MM.1S (cell line): Measurements from ENCODE around the gene PPP1R3G.

Source experiments
- DNase-seq: peaks from one replicate; pipeline ENCODE4 v3.0.0-alpha.2; 2015
- H2AFZ ChIP-seq: fragments of 300-600 bp; sonication (generic); 2 replicates; pipeline ENCODE4 v1.6.0; 2016; ENCODE audit warnings: antibody characterized with exemption, low read length
- H3F3A ChIP-seq: fragments of 300-600 bp; sonication (generic); 2 replicates; pipeline ENCODE4 v1.6.1; 2016; ENCODE audit warnings: mild to moderate bottlenecking, antibody characterized with exemption, low read length, moderate library complexity, mixed read lengths; ENCODE audit not compliant: insufficient read depth
- H3K27ac ChIP-seq: fragments of 300-600 bp; sonication (generic); 2 replicates; pipeline ENCODE4 v1.5.1; 2016; ENCODE audit warnings: mild to moderate bottlenecking, low read length
- H3K27me3 ChIP-seq: fragments of 300-600 bp; sonication (generic); replicated peaks from 2 replicates; pipeline ENCODE4 v1.6.0; 2016; ENCODE audit warnings: low read length; ENCODE audit not compliant: insufficient read depth
- H3K36me3 ChIP-seq: fragments of 300-600 bp; sonication (generic); replicated peaks from 2 replicates; pipeline ENCODE4 v1.6.1; 2016; ENCODE audit warnings: mild to moderate bottlenecking, low read length, mixed read lengths; ENCODE audit not compliant: insufficient read depth
- H3K4me1 ChIP-seq: fragments of 300-600 bp; sonication (generic); 2 replicates; pipeline ENCODE4 v1.6.1; 2016; ENCODE audit warnings: low read length, mixed read lengths
- H3K4me2 ChIP-seq: fragments of 300-600 bp; sonication (generic); 2 replicates; pipeline ENCODE4 v1.6.0; 2016; ENCODE audit warnings: low read depth, low read length
- H3K4me3 ChIP-seq: fragments of 300-600 bp; sonication (generic); 2 replicates; pipeline ENCODE4 v1.5.1; 2016; ENCODE audit warnings: low read length, mixed read lengths
- H3K79me2 ChIP-seq: fragments of 300-600 bp; sonication (generic); 2 replicates; pipeline ENCODE4 v1.6.1; 2016; ENCODE audit warnings: mixed run types, low read length, mixed read lengths
- H3K9ac ChIP-seq: fragments of 300-600 bp; sonication (generic); 2 replicates; pipeline ENCODE4 v1.6.1; 2016; ENCODE audit warnings: low read length, mixed read lengths
- H3K9me2 ChIP-seq: fragments of 300-600 bp; sonication (generic); replicated peaks from 2 replicates; pipeline ENCODE4 v1.6.1; 2016; ENCODE audit warnings: mild to moderate bottlenecking, low read length, mixed read lengths; ENCODE audit not compliant: insufficient read depth
- H3K9me3 ChIP-seq: fragments of 300-600 bp; sonication (generic); replicated peaks from 2 replicates; pipeline ENCODE4 v1.6.1; 2016; ENCODE audit warnings: mild to moderate bottlenecking, low read length, mixed read lengths; ENCODE audit not compliant: insufficient read depth
- H4K20me1 ChIP-seq: fragments of 300-600 bp; sonication (generic); 2 replicates; pipeline ENCODE4 v1.6.1; 2016; ENCODE audit warnings: mild to moderate bottlenecking, low read length, moderate library complexity, mixed read lengths; ENCODE audit not compliant: insufficient read depth
- EZH2 ChIP-seq: fragments of 300-600 bp; sonication (generic); optimal IDR thresholded peaks from 2 replicates; pipeline ENCODE3; 2017; ENCODE audit warnings: low read depth, mild to moderate bottlenecking, antibody characterized with exemption, low read length, mixed read lengths
- EZH2phosphoT487 ChIP-seq: fragments of 300-600 bp; sonication (generic); IDR thresholded peaks from 2 replicates; pipeline ENCODE4 v1.6.1; 2018; ENCODE audit warnings: antibody characterized with exemption, low read length
- TF ChIP-seq, protein P1 (sequence below): fragments of 300-600 bp; sonication (generic); IDR thresholded peaks from 2 replicates; pipeline ENCODE4 v1.5.1; 2016; ENCODE audit warnings: antibody characterized with exemption, low read length, mixed read lengths

The PPP1R3G gene

DNA sequence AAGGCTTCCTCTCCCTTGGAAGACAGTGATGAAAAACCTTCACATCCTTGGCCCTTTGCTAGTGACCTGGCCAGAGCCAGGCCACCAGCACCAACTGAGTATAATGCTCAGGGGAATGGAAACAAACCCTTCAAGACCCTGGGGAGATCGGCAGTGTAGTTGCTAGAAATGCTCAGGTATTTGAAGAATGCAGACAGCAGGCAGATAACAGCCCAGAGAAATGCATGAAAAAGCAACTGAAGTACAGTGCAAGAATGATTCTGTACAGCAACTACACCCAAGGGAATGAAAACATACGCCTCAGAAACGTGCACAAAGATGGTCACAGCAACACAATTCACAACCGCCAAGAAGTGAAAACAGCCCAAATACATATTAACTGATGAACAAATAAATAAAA, 41.1 kb downstream of the PPP1R3G start:
- Histone ChIP-seq H3K27me3 (no peaks in the 10 kb centered on the region), H3K9ac (no peak overlapping the region), H3K4me2 (no peak overlapping the region), H4K20me1 (no peaks in the 10 kb centered on the region), H2AFZ (no peak overlapping the region), H3K27ac (no peak overlapping the region), H3K79me2 (no peaks in the 10 kb centered on the region), H3K36me3 (no peaks in the 10 kb centered on the region), H3K9me3 (no peaks in the 10 kb centered on the region), H3F3A (no peaks in the 10 kb centered on the region), H3K4me3 (no peak overlapping the region), H3K4me1 (no peaks in the 10 kb centered on the region), H3K9me2 (no peaks in the 10 kb centered on the region)
- no peak for DNase-seq
- TF ChIP-seq EZH2phosphoT487 = no peak
- TF ChIP-seq, protein P1, sequence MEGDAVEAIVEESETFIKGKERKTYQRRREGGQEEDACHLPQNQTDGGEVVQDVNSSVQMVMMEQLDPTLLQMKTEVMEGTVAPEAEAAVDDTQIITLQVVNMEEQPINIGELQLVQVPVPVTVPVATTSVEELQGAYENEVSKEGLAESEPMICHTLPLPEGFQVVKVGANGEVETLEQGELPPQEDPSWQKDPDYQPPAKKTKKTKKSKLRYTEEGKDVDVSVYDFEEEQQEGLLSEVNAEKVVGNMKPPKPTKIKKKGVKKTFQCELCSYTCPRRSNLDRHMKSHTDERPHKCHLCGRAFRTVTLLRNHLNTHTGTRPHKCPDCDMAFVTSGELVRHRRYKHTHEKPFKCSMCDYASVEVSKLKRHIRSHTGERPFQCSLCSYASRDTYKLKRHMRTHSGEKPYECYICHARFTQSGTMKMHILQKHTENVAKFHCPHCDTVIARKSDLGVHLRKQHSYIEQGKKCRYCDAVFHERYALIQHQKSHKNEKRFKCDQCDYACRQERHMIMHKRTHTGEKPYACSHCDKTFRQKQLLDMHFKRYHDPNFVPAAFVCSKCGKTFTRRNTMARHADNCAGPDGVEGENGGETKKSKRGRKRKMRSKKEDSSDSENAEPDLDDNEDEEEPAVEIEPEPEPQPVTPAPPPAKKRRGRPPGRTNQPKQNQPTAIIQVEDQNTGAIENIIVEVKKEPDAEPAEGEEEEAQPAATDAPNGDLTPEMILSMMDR = no peak
- no peak for TF ChIP-seq EZH2

DNA sequence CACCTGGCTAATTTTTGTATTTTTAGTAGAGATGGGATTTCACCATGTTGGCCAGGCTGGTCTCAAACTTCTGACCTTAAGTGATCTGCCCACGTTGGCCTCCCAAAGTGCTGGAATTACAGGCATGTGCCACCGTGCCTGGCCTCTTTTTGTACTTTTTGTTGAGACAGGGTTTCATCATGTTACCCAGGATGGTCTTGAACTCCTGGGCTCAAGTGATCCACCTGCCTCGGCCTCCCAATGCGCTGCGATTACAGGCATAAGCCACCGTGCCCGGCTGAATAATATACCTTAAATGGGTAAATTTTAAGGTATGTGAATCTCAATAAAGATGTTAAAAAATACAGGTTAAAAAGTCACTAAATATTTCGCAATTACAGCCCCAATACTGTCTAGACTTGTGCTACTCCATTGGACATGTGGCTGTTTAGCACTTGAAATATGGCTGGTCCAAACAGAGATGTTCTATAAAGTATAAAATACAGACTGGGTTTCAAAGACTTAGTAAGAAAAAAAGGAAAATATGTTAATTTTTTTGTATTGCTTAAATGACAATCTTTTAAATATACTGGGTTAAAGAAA, 42.1 kb downstream of the PPP1R3G start:
- no peak for DNase-seq
- Histone ChIP-seq H2AFZ (no peak overlapping the region), H4K20me1 (no peaks in the 10 kb centered on the region), H3K9me3 (no peaks in the 10 kb centered on the region), H3K9ac (no peak overlapping the region), H3K79me2 (no peaks in the 10 kb centered on the region), H3K27me3 (no peaks in the 10 kb centered on the region), H3K36me3 (no peaks in the 10 kb centered on the region), H3K4me1 (no peaks in the 10 kb centered on the region), H3K9me2 (no peaks in the 10 kb centered on the region), H3K4me3 (no peak overlapping the region), H3K27ac (no peak overlapping the region), H3K4me2 (no peak overlapping the region), H3F3A (no peaks in the 10 kb centered on the region)
- TF ChIP-seq, protein P1 = no peak
- TF ChIP-seq EZH2phosphoT487 = no peak
- no peak for TF ChIP-seq EZH2

DNA sequence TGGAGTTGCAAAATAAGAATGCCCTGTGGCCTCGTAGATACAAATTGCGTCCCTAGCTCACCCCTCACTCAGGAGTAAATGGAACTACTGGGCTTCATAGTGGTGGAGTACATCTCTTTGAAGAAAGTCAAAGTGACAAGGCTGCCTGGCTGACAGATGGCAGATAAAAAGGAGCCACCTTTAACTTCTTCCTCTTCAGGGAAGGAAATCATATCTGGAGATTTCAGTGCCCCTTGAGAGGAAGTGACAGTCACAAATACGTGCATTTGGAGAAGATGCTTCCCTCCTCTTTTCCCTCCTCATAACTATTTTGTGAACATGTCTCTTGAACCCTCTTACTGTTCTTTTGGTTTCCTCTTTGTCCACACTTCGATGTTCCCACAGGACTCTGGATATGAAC, 43.2 kb downstream of the PPP1R3G start:
- no peak for TF ChIP-seq EZH2
- TF ChIP-seq, protein P1 = no peak
- no peak for TF ChIP-seq EZH2phosphoT487
- Histone ChIP-seq H3K79me2 (no peaks in the 10 kb centered on the region), H3K36me3 (no peaks in the 10 kb centered on the region), H3F3A (no peaks in the 10 kb centered on the region), H3K9me2 (no peaks in the 10 kb centered on the region), H3K4me1 (no peaks in the 10 kb centered on the region), H3K4me2 (no peak overlapping the region), H4K20me1 (no peaks in the 10 kb centered on the region), H3K4me3 (no peak overlapping the region), H3K9ac (no peak overlapping the region), H3K27ac (no peak overlapping the region), H2AFZ (no peak overlapping the region), H3K9me3 (no peaks in the 10 kb centered on the region), H3K27me3 (no peaks in the 10 kb centered on the region)
- DNase-seq = no peak
